ENCODE measurements around the gene HDAC3. TPM values are rescaled to one million over a fixed set of nuclear protein-coding genes. Genes with fewer than 3 reads are reported as not detected.
A peak's percentile ranks its signal among the peaks of the same experiment; 100 is the strongest.

Gene HDAC3
- polyA plus RNA-seq, 1 donor from 2014 or later, result 96.1 TPM

DNA sequence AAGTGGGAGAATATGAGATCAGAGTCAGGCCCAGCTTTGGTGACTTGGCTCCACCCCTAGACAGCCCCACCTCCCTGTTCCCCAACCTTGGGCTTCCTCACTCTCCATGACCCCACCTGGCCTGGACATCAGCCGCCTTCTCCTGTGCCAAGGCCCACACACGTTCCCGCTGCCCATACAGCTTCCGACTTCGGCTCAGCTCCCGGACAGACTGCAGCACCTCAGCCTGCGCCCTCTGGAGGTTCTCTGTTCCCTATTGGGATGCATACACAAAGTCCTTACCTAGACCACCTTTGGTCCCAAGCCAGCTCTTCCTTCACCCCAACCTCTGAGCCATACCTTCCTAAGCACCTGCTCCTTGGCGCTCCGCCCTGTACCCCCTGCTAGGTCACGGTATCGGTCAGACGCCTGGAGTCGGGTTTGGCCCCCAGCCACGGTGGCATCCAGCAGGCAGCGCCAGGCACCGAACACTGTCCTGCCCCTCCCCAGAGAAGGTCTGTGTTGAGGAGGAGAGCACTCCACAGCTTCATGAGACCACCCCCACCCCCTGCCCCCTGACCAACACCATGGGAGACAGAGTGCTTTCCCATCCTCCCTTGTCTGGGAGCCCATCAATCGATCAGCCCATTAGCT lies 12.5 kb upstream of the HDAC3 start:
- H3K9me3 Mint-ChIP-seq, result no peaks in the 10 kb centered on the region
- peak overlapping the region in 2 of 3 donors; percentile 7 to 50 for H3K27ac Mint-ChIP-seq
- peak overlapping the region in 1 of 4 donors; percentile 36 for H3K4me3 Mint-ChIP-seq
- H3K4me1 Mint-ChIP-seq, result peaks cover 16 to 20% (median 18%) of the 10 kb centered on the region in 3 donors
- H3K27me3 Mint-ChIP-seq, result no peaks in the 10 kb centered on the region
- no peaks in the 10 kb centered on the region for H3K36me3 Mint-ChIP-seq

DNA sequence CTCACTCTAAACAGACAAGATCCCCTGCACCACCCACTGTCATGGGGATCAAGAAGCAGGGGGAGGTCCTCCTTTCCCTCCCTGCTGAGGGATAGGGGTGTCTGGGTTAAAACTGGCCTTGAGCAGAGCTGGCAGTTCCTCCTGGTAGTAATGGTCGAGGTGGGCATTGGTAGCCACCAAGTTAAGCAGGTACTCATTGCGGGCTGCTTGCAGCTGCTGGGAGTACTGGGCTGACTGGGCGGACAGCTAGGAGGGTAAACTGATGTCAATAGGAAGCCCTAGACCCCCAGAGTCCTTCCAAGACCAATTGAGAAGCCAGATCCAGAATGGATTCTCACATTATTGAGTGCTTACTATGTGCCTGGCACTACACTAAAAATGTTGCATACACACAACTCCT lies 11.2 kb upstream of the HDAC3 start:
- Mint-ChIP-seq H3K4me1 (peaks cover 16 to 20% (median 18%) of the 10 kb centered on the region in 3 donors), H3K9me3 (no peaks in the 10 kb centered on the region), H3K4me3 (peak overlapping the region in 2 of 4 donors; percentile 5 to 36), H3K36me3 (peaks cover 5% of the 10 kb centered on the region), H3K27ac (peak overlapping the region in 1 of 3 donors; percentile 29), H3K27me3 (no peaks in the 10 kb centered on the region)

DNA sequence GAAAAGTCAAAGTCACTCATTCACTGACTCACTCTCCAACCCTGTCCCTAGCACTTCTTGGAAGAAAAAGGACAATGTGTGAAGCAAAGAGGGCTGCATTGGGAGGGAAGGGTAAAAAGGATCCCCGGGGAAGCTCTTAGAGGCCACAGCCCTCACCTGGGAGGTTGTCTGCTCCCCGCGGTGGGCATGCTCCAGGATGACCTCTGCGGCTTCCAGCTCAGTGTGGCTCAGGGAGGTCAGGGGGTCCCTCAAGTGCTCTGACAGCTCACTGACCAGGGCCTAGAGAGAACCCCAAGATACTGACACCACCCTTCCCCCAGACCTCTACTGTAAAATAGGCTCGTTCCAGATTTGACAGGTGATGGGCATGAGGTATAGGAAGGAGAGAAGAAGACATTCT lies 10.6 kb upstream of the HDAC3 start:
- Mint-ChIP-seq H3K27me3 (no peaks in the 10 kb centered on the region), H3K27ac (no peak overlapping the region), H3K9me3 (no peaks in the 10 kb centered on the region), H3K4me1 (peaks cover 16% of the 10 kb centered on the region in 3 donors), H3K36me3 (peaks cover 5% of the 10 kb centered on the region), H3K4me3 (no peak overlapping the region)

DNA sequence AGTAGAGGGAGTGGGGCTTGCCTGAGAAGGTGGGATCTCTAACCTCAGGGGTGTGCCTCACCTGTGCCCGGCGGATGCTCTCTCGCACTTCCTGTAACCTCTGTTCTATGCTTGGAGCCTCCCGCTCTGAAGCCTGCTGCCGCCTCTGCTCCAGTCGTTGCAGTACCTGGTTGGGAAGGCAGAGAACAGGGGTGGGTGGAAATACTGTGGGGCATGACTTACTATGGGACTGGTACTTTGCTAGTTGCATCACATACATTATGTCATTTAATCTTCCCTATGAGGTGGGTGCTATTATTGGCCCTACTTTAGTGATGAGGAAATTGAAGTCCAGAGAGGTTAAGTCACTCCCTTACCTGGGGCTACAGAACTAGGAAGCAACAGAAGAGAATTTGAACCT lies 9.4 kb upstream of the HDAC3 start:
- peaks cover 11 to 13% (median 12%) of the 10 kb centered on the region in 3 donors for H3K4me1 Mint-ChIP-seq
- no peaks in the 10 kb centered on the region for H3K9me3 Mint-ChIP-seq
- H3K27me3 Mint-ChIP-seq, result no peaks in the 10 kb centered on the region
- H3K4me3 Mint-ChIP-seq, result peak overlapping the region in 1 of 4 donors; percentile 60
- H3K36me3 Mint-ChIP-seq, result peaks cover 5% of the 10 kb centered on the region
- H3K27ac Mint-ChIP-seq, result no peak overlapping the region

DNA sequence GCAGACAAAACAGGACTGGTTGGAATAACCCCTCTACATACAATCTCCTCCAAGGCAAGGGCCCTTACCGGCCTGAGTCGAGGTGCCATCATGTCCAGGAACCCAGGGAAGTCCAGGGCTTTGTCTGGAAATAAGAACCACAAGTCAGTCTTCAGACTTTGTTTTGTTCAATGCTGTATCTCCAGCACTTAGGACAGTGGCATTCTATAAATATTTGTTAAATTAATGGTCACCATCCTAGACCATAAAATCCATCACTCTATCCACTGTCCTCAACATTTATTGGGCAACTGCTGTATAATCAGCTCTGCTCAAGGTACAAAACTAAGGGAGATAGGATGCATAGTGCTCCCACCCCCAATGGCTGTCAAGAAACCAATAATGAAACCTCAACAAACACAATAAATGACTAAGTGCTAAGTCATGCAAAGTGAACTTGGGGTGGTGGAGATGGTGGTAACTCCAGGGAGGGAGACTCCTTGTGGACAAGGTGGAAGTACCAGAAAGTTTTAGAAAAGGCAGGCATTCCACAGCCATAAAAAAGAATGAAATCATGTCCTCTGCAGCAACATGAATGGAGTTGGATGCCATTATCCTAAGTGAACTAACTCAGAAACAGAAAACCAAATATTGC lies 5.1 kb upstream of the HDAC3 start:
- Mint-ChIP-seq H3K36me3 (peaks cover 5% of the 10 kb centered on the region), H3K27me3 (no peaks in the 10 kb centered on the region), H3K4me1 (peaks cover 5 to 7% (median 6%) of the 10 kb centered on the region in 3 donors), H3K27ac (peak overlapping the region in 1 of 3 donors; percentile 81), H3K4me3 (peak overlapping the region in 1 of 4 donors; percentile 38), H3K9me3 (no peaks in the 10 kb centered on the region)

DNA sequence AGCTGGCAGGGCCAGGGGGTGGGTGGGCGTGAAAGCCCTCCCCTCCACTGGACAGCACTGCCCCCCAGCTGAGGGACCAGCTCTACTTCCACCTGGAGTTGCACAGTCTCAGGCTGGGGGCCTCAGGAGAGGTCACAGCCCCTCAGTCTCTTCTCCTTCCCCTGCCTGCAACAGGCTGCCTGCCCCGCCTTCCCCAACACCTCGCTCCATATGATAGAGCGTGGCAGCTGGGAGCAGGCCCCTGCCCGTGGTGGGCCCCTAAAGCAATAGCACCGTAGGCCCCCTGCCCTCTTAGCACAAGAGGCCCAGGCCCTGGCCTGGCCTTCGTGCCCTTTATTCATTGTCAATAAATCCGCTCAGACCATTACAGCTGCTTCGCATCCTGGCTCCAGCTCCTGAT lies 4.0 kb upstream of the HDAC3 start:
- H3K27ac Mint-ChIP-seq, result peak overlapping the region in 2 of 3 donors; percentile 81 to 88
- no peaks in the 10 kb centered on the region for H3K27me3 Mint-ChIP-seq
- peaks cover 5% of the 10 kb centered on the region for H3K36me3 Mint-ChIP-seq
- H3K4me1 Mint-ChIP-seq, result peaks cover 10 to 12% (median 11%) of the 10 kb centered on the region in 3 donors
- H3K4me3 Mint-ChIP-seq, result peak overlapping the region in 1 of 4 donors; percentile 38
- no peaks in the 10 kb centered on the region for H3K9me3 Mint-ChIP-seq

DNA sequence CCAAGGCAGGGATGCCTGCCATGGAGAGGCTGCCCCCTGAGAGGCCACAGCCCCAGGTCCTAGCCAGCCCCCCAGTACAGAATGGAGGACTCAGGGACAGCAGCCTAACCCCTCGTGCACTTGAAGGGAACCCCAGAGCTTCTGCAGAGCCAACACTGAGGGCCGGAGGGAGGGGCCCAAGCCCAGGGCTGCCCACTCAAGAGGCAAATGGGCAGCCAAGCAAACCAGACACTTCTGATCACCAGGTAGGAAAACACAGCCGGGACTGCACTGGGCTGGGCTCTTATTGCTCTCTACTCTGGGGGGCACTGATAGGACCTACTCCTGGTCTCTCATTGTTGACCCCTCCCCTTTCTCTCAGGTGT lies 3.4 kb upstream of the HDAC3 start:
- no peaks in the 10 kb centered on the region for H3K9me3 Mint-ChIP-seq
- H3K27ac Mint-ChIP-seq, result peak overlapping the region in 2 of 3 donors; percentile 28 to 88
- H3K4me1 Mint-ChIP-seq, result peaks cover 16 to 18% (median 17%) of the 10 kb centered on the region in 3 donors
- peaks cover 5% of the 10 kb centered on the region for H3K36me3 Mint-ChIP-seq
- peak overlapping the region in 1 of 4 donors; percentile 38 for H3K4me3 Mint-ChIP-seq
- no peaks in the 10 kb centered on the region for H3K27me3 Mint-ChIP-seq

DNA sequence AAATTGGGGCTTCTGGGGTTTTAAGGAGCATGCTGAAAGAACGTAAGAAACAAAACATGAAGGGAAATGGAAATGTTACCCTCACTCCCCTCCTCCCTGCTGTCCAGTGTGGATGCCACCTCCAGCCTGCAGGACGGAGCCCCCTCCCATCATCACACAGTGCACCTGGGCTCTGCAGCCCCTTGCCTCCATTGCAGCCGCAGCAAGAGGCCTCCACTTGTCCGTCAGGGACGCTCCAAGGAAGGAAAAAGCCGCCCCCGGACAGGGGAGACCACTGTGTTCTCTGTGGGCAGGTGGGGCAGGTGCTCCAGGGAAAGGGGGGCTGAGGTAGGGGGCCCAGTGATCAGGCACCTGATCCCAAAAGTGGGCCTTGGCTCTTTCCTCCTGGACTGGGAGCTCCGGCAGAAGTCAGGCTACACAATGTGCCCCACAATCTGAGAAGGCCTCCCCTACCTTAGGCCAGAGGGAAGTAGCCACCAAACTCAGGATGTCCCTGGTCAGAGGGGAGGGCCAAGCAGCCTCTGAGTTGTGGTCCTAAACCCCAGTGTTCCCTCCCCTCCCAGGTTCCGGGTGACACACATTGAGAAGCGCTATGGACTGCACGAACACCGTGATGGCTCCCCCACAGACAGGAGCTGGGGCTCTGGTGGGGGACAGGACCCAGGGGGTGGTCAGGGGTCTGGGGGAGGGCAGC lies 2.9 kb upstream of the HDAC3 start:
- Mint-ChIP-seq H3K4me3 (peak overlapping the region in 1 of 4 donors; percentile 91), H3K27ac (peak overlapping the region in 1 of 3 donors; percentile 95), H3K27me3 (no peaks in the 10 kb centered on the region), H3K36me3 (peaks cover 5% of the 10 kb centered on the region), H3K9me3 (no peaks in the 10 kb centered on the region), H3K4me1 (peaks cover 19 to 22% (median 20%) of the 10 kb centered on the region in 3 donors)

DNA sequence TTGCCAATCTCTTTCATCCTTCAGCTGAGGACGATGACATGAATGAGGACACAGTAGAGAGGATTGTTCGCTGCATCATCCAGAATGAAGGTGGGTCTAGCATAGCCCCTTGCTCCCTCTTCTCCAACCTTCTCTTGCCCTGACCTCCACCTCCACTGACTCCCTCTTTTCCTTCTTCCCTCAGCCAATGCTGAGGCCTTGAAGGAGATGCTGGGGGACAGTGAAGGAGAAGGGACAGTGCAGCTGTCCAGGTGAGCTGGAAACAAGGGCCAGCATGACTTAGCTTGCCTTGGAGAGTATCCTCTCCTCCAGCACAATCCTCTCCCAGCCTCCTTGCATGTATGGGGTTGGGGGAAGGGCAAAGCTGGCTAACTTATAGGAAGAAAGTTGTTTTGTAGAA lies 2.1 kb upstream of the HDAC3 start:
- Mint-ChIP-seq H3K4me3 (peak overlapping the region in 3 of 4 donors; percentile 91 to 95 (median 95)), H3K9me3 (no peaks in the 10 kb centered on the region), H3K27ac (peak overlapping the region in 2 of 3 donors; percentile 88 to 95), H3K27me3 (no peaks in the 10 kb centered on the region), H3K4me1 (peaks cover 24 to 28% (median 27%) of the 10 kb centered on the region in 3 donors), H3K36me3 (peaks cover 3% of the 10 kb centered on the region)

DNA sequence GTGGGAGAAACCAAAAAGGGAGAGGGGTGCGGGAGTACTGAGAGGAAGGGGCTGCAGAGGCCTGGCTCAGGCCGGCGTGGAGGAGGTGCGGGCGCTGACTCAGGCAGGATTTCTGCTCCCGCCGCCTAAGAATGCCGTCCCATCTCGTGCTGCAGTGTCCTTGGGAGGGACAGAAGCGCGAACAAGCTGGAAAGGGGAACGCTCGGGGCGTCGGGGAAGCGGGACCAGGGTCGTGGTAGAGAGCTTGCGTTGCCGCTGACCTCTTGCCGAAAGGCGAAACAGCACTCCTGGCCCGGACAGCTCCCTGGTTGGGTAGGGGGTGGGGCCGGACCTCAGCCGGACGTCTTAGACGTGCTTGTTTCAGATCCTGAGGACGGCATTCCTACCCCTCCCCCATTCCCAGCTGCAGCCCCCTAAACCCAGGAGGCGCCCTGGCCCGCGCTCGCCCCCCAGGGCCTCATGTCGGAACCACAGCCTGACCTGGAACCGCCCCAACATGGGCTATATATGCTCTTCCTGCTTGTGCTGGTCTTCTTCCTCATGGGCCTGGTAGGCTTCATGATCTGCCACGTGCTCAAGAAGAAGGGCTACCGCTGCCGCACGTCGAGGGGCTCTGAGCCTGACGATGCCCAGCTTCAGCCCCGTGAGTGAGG lies 1.2 kb upstream of the HDAC3 start:
- no peaks in the 10 kb centered on the region for H3K27me3 Mint-ChIP-seq
- H3K36me3 Mint-ChIP-seq, result no peaks in the 10 kb centered on the region
- H3K27ac Mint-ChIP-seq, result peak overlapping the region; percentile 88 to 96 (median 95)
- peaks cover 24 to 30% (median 30%) of the 10 kb centered on the region in 3 donors for H3K4me1 Mint-ChIP-seq
- no peaks in the 10 kb centered on the region for H3K9me3 Mint-ChIP-seq
- peak overlapping the region; percentile 84 to 95 (median 93) for H3K4me3 Mint-ChIP-seq

DNA sequence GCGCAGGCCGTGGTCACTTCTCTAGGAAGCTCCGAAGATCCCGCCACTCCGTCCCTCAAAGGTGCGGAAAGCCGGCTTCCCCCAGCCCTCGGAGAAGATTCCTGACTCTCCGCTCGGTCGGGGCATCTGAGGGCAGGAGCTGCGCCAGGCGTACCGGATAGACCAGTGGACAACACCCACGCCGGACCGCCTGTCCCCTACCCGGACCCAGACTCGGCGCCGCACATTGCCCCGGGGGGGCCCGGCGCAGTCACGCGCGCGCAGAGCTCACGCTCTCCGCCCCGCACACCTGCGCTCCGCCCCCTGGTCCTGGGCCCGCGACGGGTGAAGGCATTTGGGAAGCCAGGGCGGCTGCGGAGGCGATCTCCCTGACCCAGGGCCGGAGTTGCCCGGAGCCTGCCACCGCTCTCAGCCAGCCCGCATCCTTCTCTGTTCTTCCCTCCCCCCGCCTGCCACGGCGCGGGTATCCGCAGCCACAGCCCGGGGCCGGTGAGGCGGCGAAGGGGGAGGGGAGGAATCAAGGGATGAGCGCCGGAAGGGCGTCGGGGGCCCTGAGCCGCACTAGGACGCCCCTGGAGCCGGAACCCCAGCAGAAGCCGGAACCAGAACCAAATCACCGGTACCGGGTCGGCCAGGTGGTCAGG lies 596 bp upstream of the HDAC3 start:
- Mint-ChIP-seq H3K27me3 (no peaks in the 10 kb centered on the region), H3K9me3 (no peaks in the 10 kb centered on the region), H3K27ac (peak overlapping the region; percentile 88 to 96 (median 95)), H3K36me3 (peaks cover 2% of the 10 kb centered on the region), H3K4me1 (peaks cover 28 to 36% (median 31%) of the 10 kb centered on the region in 3 donors), H3K4me3 (peak overlapping the region; percentile 84 to 95 (median 93))

DNA sequence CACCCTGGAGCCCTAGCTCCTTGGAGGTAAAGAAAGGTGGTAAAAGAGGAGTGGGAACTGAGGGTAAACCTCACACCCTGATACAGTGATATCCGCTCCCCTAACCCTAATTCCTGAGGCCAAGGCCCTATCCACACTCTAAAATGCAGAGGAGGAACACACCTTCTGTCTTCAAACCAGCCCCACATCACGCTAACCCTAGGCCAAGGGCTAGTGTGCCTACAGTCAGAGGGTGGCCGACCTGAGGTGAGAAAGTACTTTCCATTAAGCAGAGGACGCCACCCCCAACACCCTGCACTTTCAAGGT lies 590 bp downstream of the HDAC3 start:
- Mint-ChIP-seq H3K4me3 (peak overlapping the region; percentile 84 to 96 (median 93)), H3K4me1 (peaks cover 29 to 36% (median 31%) of the 10 kb centered on the region in 3 donors), H3K9me3 (no peaks in the 10 kb centered on the region), H3K27me3 (no peaks in the 10 kb centered on the region), H3K27ac (peak overlapping the region; percentile 74 to 95 (median 95)), H3K36me3 (peaks cover 3% of the 10 kb centered on the region)

DNA sequence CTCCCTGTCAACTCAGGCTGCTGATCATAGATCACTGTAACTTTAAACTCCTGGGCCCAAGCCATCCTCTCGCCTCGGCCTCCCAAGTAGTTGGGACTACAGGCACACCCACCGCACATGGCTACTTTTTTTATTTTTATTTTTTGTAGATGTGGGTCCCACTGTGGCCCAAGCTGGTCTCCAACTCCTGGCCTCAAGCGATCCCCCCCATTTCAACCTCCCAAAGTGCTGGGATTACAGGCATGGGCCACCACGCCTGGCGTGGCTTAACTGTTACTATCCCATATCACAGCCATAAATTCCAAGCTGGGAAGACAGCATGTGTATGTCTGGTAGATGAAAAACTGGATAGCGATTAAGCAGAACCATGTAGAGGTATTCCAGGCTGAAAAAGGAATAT lies 1.0 kb downstream of the HDAC3 start:
- Mint-ChIP-seq H3K27ac (peak overlapping the region in 2 of 3 donors; percentile 95), H3K4me1 (peaks cover 29 to 36% (median 31%) of the 10 kb centered on the region in 3 donors), H3K4me3 (peak overlapping the region; percentile 84 to 96 (median 93))

DNA sequence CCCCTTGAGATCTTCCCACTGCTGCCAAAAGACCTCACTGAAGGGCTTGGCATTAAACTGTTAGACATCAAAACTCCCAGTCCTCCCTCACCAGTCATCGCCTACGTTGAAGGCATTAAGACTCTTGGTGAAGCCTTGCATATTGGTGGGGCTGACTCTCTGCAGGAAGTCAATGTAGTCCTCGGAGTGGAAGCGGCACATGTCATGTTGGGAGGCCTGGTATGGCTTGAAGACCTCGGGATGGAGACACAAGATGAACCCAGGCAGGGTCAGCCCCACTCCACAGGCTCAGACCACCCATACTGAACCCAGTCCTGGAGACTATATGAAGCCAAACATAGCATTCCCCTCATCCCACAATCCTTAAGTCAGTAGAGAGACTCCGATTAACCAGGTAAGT lies 1.9 kb downstream of the HDAC3 start:
- Mint-ChIP-seq H3K27me3 (no peaks in the 10 kb centered on the region), H3K27ac (peak overlapping the region in 2 of 3 donors; percentile 70 to 95), H3K36me3 (peaks cover 3% of the 10 kb centered on the region), H3K4me3 (peak overlapping the region; percentile 13 to 95 (median 88)), H3K4me1 (peaks cover 29 to 36% (median 31%) of the 10 kb centered on the region in 3 donors), H3K9me3 (no peaks in the 10 kb centered on the region)

More for the DNA sequence above, 1.0 kb downstream of the HDAC3 start:
- no peaks in the 10 kb centered on the region for H3K27me3 Mint-ChIP-seq
- no peaks in the 10 kb centered on the region for H3K9me3 Mint-ChIP-seq
- H3K36me3 Mint-ChIP-seq, result peaks cover 3% of the 10 kb centered on the region
